SK-N-SH (cell line): ENCODE measurements around the gene IL1RAP.

Source experiments
- CTCF ChIP-seq: fragments of 200-600 bp; sonication (generic); IDR thresholded peaks from 2 replicates; pipeline ENCODE4 v1.6.1; 2017; ENCODE audit warnings: antibody characterized with exemption, mild to moderate bottlenecking, moderate library complexity
- PBX3 ChIP-seq: IDR thresholded peaks from 2 replicates; pipeline ENCODE4; 2012
- POLR2AphosphoS5 ChIP-seq: IDR thresholded peaks from 2 replicates; pipeline ENCODE4 v1.6.1; 2012; ENCODE audit warnings: low read depth, low read length
- RAD21 ChIP-seq: IDR thresholded peaks from 2 replicates; pipeline ENCODE4 v1.6.1; 2012; ENCODE audit warnings: mild to moderate bottlenecking, low read length
- SMC3 ChIP-seq: IDR thresholded peaks from 2 replicates; pipeline ENCODE4 v1.6.1; 2012; ENCODE audit warnings: low read depth, low read length, improper control_type of control experiment

- TF ChIP-seq CTCF (no peak), SMC3 (no peak), POLR2AphosphoS5 (no peak), RAD21 (no peak), PBX3 (no peak)
Measured at GRCh38 chr3:190498293-190498692, 15.6 kb upstream of the IL1RAP start.
